ENCODE measurements around the gene CCL14. TPM values are rescaled to one million over a fixed set of nuclear protein-coding genes. Genes with fewer than 3 reads are reported as not detected.

Gene CCL14
- total and polyA plus RNA-seq, 2 of the 8 experiments (the other 6 are each of a cell fraction or from before 2014, with no cell fraction given) = not detected

GRCh38 chr17:35944151-35944550 is 42.4 kb downstream of the CCL14 start:
- Histone ChIP-seq H2AFZ (ENCODE audit: low read length) (no peak overlapping the region; the same call in 1 of the 2 replicates), H3K18ac (ENCODE audit: extremely low read depth, low read length) (no peak overlapping the region), H2BK15ac (ENCODE audit: low read length) (no peak overlapping the region), H4K8ac (ENCODE audit: extremely low read depth, insufficient read depth, low read length) (no peak overlapping the region), H3K4me1 (replicated peaks in 1 of 4; ENCODE audit: control insufficient read depth in 3 of 4, insufficient read depth in 4 of 4, low read length in 3 of 4) (no peaks in the 10 kb centered on the region), H3K4me3 (ENCODE audit: extremely low read depth in 1 of 4, insufficient read depth in 2 of 4, low read depth in 3 of 4, low read length in 4 of 4) (no peak overlapping the region), H3K79me1 (ENCODE audit: low read depth, low read length) (no peaks in the 10 kb centered on the region), H3K9me3 (ENCODE audit: insufficient read depth in 2 of 2, low read depth in 1 of 2, low read length in 1 of 2) (no peaks in the 10 kb centered on the region), H3K9ac (replicated peaks in 1 of 4; ENCODE audit: extremely low read depth in 1 of 4, low read depth in 3 of 4, low read length in 3 of 4) (no peak overlapping the region), H4K5ac (ENCODE audit: insufficient read length, low read depth, low read length) (no peak overlapping the region), H2BK5ac (ENCODE audit: low read depth, low read length) (no peak overlapping the region), H3K27me3 (replicated peaks in 1 of 4; ENCODE audit: control insufficient read depth in 3 of 4, extremely low read depth in 1 of 4, insufficient read depth in 3 of 4, low read length in 3 of 4) (no peaks in the 10 kb centered on the region), H4K20me1 (replicated peaks in 1 of 2; ENCODE audit: control insufficient read depth in 1 of 2, insufficient read depth in 2 of 2, low read length in 2 of 2) (no peaks in the 10 kb centered on the region), H2BK120ac (replicated peaks; ENCODE audit: low read depth, low read length) (no peak overlapping the region), H3K36me3 (ENCODE audit: control insufficient read depth in 2 of 4, insufficient read depth in 4 of 4, low read length in 3 of 4) (no peaks in the 10 kb centered on the region), H3K4me2 (ENCODE audit: insufficient read depth in 1 of 2, low read depth in 2 of 2, low read length in 2 of 2) (no peak overlapping the region), H4K91ac (replicated peaks; ENCODE audit: insufficient read length, low read length) (no peak overlapping the region), H3K79me2 (ENCODE audit: control insufficient read depth in 1 of 2, insufficient read depth in 2 of 2, low read length in 2 of 2) (no peaks in the 10 kb centered on the region), H3K14ac (ENCODE audit: insufficient read length) (no peak overlapping the region), H3K23ac (ENCODE audit: insufficient read length) (no peak overlapping the region), H2AK5ac (ENCODE audit: low read depth, low read length) (no peak overlapping the region), H3K23me2 (ENCODE audit: low read depth, low read length) (no peaks in the 10 kb centered on the region), H2BK20ac (ENCODE audit: low read length) (no peak overlapping the region), H3K27ac (ENCODE audit: low read depth, low read length) (no peak overlapping the region), H3K4ac (replicated peaks; ENCODE audit: insufficient read length, low read depth, low read length) (no peak overlapping the region), H2BK12ac (ENCODE audit: low read depth, low read length) (no peak overlapping the region), H3K56ac (replicated peaks; ENCODE audit: insufficient read length, low read depth, low read length) (no peak overlapping the region)
- ChIA-PET CTCF (ENCODE audit: partially characterized antibody) (no interaction called here), POLR2A (ENCODE audit: partially characterized antibody) (no interaction called here)
- no peak for FAIRE-seq
- 79% methylated on average over 4 of the region's 4 CpGs; no CpG with 5 or more reads in 1 of the 2 experiments for WGBS, 2 experiments (ENCODE audit: extremely low coverage in 1 of 2, insufficient coverage in 1 of 2, insufficient read length in 1 of 2, insufficient replicate concordance in 2 of 2, low coverage in 1 of 2, low lambda C conversion rate in 2 of 2, missing lambda C conversion rate in 1 of 2)
- TF ChIP-seq RNF2 (IDR thresholded peaks at IDR 0.05; ENCODE audit: borderline replicate concordance, low read depth, low read length, missing control alignments, poor library complexity, severe bottlenecking) = no peak
- no peak for TF ChIP-seq ASH2L (IDR thresholded peaks at IDR 0.05; ENCODE audit: low read length)
- TF ChIP-seq YY1 (IDR thresholded peaks at IDR 0.05; ENCODE audit: low read depth, low read length) = no peak
- no peak for TF ChIP-seq RXRA (IDR thresholded peaks at IDR 0.05; ENCODE audit: insufficient read depth, low read depth, low read length)
- TF ChIP-seq SIN3A (conservative IDR thresholded peaks at IDR 0.05 in 1 of 2, IDR thresholded peaks at IDR 0.05 in 1 of 2; ENCODE audit: low read depth in 1 of 2, low read length in 2 of 2) = no peak
- TF ChIP-seq NANOG (IDR thresholded peaks at IDR 0.05; ENCODE audit: insufficient read depth, low read depth, low read length, poor library complexity, severe bottlenecking) = no peak
- TF ChIP-seq TBP (IDR thresholded peaks at IDR 0.05; ENCODE audit: low read depth, low read length) = no peak
- TF ChIP-seq BRCA1 (IDR thresholded peaks at IDR 0.05; ENCODE audit: low read depth, low read length) = no peak
- no peak for TF ChIP-seq SIX5 (IDR thresholded peaks at IDR 0.05; ENCODE audit: low read depth, low read length)
- TF ChIP-seq GTF2F1 (IDR thresholded peaks at IDR 0.05; ENCODE audit: borderline replicate concordance, low read depth, low read length) = no peak
- TF ChIP-seq, protein P1, sequence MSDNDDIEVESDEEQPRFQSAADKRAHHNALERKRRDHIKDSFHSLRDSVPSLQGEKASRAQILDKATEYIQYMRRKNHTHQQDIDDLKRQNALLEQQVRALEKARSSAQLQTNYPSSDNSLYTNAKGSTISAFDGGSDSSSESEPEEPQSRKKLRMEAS (IDR thresholded peaks at IDR 0.05) = no peak
- DNase-seq (ENCODE audit: low read depth in 1 of 2, low spot score in 2 of 2) = no peak
